Endodermal cell (in vitro differentiated cells): Measurements from ENCODE around the gene KHDC3L. TPM values are rescaled to one million over a fixed set of nuclear protein-coding genes. Genes with fewer than 3 reads are reported as not detected.

Experiments used
- DNase-seq: peaks from one replicate; pipeline ENCODE4 v3.0.0-alpha.2; 2017
- H3K27ac ChIP-seq: 2 replicates; pipeline ENCODE4 v1.5.1; 2013; ENCODE audit warnings: mild to moderate bottlenecking, low read depth, low read length, moderate library complexity
- H3K27me3 ChIP-seq: 2 replicates; pipeline ENCODE4 v1.6.1; 2013; ENCODE audit warnings: mild to moderate bottlenecking, low read length, moderate library complexity; ENCODE audit not compliant: insufficient read depth, control insufficient read depth, poor library complexity, severe bottlenecking
- H3K36me3 ChIP-seq: 2 replicates; pipeline ENCODE4 v1.7.0; 2013; ENCODE audit warnings: mild to moderate bottlenecking, low read length, moderate library complexity; ENCODE audit not compliant: control insufficient read depth, insufficient read depth
- H3K4me1 ChIP-seq: one replicate; pipeline ENCODE4 v1.7.0; 2013; ENCODE audit warnings: low read length; ENCODE audit not compliant: control insufficient read depth, insufficient read depth
- H3K4me3 ChIP-seq: 2 replicates; pipeline ENCODE4 v1.5.1; 2013; ENCODE audit warnings: mild to moderate bottlenecking, low read length, moderate library complexity
- H3K9ac ChIP-seq: 2 replicates; pipeline ENCODE4 v1.6.1; 2013; ENCODE audit warnings: mild to moderate bottlenecking, low read length, moderate library complexity; ENCODE audit not compliant: poor library complexity, severe bottlenecking; ENCODE audit errors: extremely low read depth
- H3K9me3 ChIP-seq: 2 replicates; pipeline ENCODE4 v1.6.1; 2013; ENCODE audit warnings: mild to moderate bottlenecking, low read length, moderate library complexity; ENCODE audit not compliant: control insufficient read depth
- H3K27ac Mint-ChIP-seq: 2 replicates; pipeline ENCODE4 v1.8.0; 2020; ENCODE audit warnings: mixed read lengths
- H3K27me3 Mint-ChIP-seq: 2 replicates; pipeline ENCODE4 v1.8.0; 2021; ENCODE audit warnings: mild to moderate bottlenecking, mixed read lengths; ENCODE audit not compliant: insufficient read depth
- H3K36me3 Mint-ChIP-seq: 2 replicates; pipeline ENCODE4 v1.8.0; 2020; ENCODE audit warnings: low read depth, mixed read lengths
- H3K4me1 Mint-ChIP-seq: 2 replicates; pipeline ENCODE4 v1.8.0; 2020; ENCODE audit warnings: mixed read lengths
- H3K4me3 Mint-ChIP-seq: 2 replicates; pipeline ENCODE4 v1.8.0; 2020; ENCODE audit warnings: mild to moderate bottlenecking, moderate library complexity, mixed read lengths
- H3K9me3 Mint-ChIP-seq: 2 replicates; pipeline ENCODE4 v1.8.0; 2020; ENCODE audit warnings: mild to moderate bottlenecking, mixed read lengths
- CTCF ChIP-seq: fragments of 200-600 bp; sonication (generic); conservative IDR thresholded peaks from 2 replicates; pipeline ENCODE4 v1.5.0; 2021; ENCODE audit warnings: antibody characterized with exemption, mild to moderate bottlenecking
- WGBS, 2 experiments: methylation state at CpG; one replicate each; pipeline versions ENCODE4 v1.1.5 to v1.1.7; 2013; ENCODE audit warnings: missing lambda C conversion rate in 2 of 2, mixed read lengths in 1 of 2; ENCODE audit not compliant: insufficient coverage in 1 of 2, insufficient read length in 1 of 2; 5-methylcytosine and 5-hydroxymethylcytosine counted together
- total RNA-seq, 2 donors: library from RNA; stranded (reverse); fragmentation: NEBNext Ultra II Directional in 1 of 2; extraction: Animal tissue kit (Norgen Biotek cat#: 25700) in 1 of 2; gene quantifications; 2 replicates in 1 of 2; 3 replicates in 1 of 2; pipeline ENCODE4 v1.2.1, GENCODE V29; 2021

The KHDC3L gene
- total RNA-seq, 2 donors from 2014 or later, result not detected

- Mint-ChIP-seq H3K9me3 (peaks cover 2% of the 10 kb centered on the region), H3K27ac (no peak overlapping the region), H3K4me1 (no peaks in the 10 kb centered on the region), H3K27me3 (no peaks in the 10 kb centered on the region), H3K36me3 (no peaks in the 10 kb centered on the region), H3K4me3 (no peak overlapping the region)
- Histone ChIP-seq H3K4me3 (no peak overlapping the region), H3K27me3 (no peaks in the 10 kb centered on the region), H3K4me1 (no peaks in the 10 kb centered on the region), H3K36me3 (no peaks in the 10 kb centered on the region), H3K9me3 (no peaks in the 10 kb centered on the region), H3K27ac (no peak overlapping the region), H3K9ac (no peak overlapping the region)
- WGBS, 2 experiments, result 80 to 85% methylated on average over 1 to 2 of the region's 3 CpGs
- DNase-seq, result no peak
- TF ChIP-seq CTCF, result no peak
These were observed 36.8 kb upstream of the KHDC3L start for GRCh38 chr6:73325656-73326055.

- Histone ChIP-seq H3K27me3 (no peaks in the 10 kb centered on the region), H3K36me3 (no peaks in the 10 kb centered on the region), H3K4me1 (no peaks in the 10 kb centered on the region), H3K9ac (no peak overlapping the region), H3K9me3 (no peaks in the 10 kb centered on the region), H3K4me3 (no peak overlapping the region), H3K27ac (no peak overlapping the region)
- WGBS, 2 experiments, result 90 to 97% methylated on average over 2 to 3 of the region's 3 CpGs
- Mint-ChIP-seq H3K36me3 (no peaks in the 10 kb centered on the region), H3K4me1 (no peaks in the 10 kb centered on the region), H3K4me3 (no peak overlapping the region), H3K27me3 (no peaks in the 10 kb centered on the region), H3K9me3 (no peaks in the 10 kb centered on the region), H3K27ac (no peak overlapping the region)
- DNase-seq, result no peak
- no peak for TF ChIP-seq CTCF
These were observed 33.7 kb upstream of the KHDC3L start for GRCh38 chr6:73328790-73329189.

GRCh38 chr6:73329201-73329600 lies 33.3 kb upstream of the KHDC3L start:
- no peaks in the 10 kb centered on the region for H3K36me3 Mint-ChIP-seq
- H3K9me3 Mint-ChIP-seq, result no peaks in the 10 kb centered on the region
- H3K9ac ChIP-seq, result no peak overlapping the region
- DNase-seq, result no peak
- no peak for TF ChIP-seq CTCF
- H3K27ac ChIP-seq, result no peak overlapping the region
- no peaks in the 10 kb centered on the region for H3K4me1 Mint-ChIP-seq
- H3K4me3 Mint-ChIP-seq, result no peak overlapping the region
- no peaks in the 10 kb centered on the region for H3K27me3 ChIP-seq
- H3K27ac Mint-ChIP-seq, result no peak overlapping the region
- H3K4me1 ChIP-seq, result no peaks in the 10 kb centered on the region
- no peaks in the 10 kb centered on the region for H3K36me3 ChIP-seq
- H3K4me3 ChIP-seq, result no peak overlapping the region
- 90 to 100% methylated on average over 2 to 3 of the region's 3 CpGs for WGBS, 2 experiments
- no peaks in the 10 kb centered on the region for H3K27me3 Mint-ChIP-seq
- no peaks in the 10 kb centered on the region for H3K9me3 ChIP-seq
